Omental fat pad (tissue), 4 donors: ENCODE results near the gene DPP6. TPM values are rescaled to one million over a fixed set of nuclear protein-coding genes. Genes with fewer than 3 reads are reported as not detected.

Source experiments
- ATAC-seq: fragments of 150-250 bp; one replicate; pipeline ENCODE4 v1.9.1; 2016; ENCODE audit warnings: mild to moderate bottlenecking, moderate library complexity; ENCODE audit not compliant: low FRiP score
- DNase-seq: peaks from one replicate; pipeline ENCODE4 v3.0.0-alpha.2; 2019; ENCODE audit warnings: low spot score
- total RNA-seq, 4 donors: library from RNA; depleted of rRNA; stranded (reverse); fragments of >200 nt; gene quantifications; one replicate each; pipeline ENCODE4 v1.1.0, GENCODE V29; 2016
- TF ChIP-seq, protein P1 (sequence below), 3 donors: fragments of 450-650 bp; IDR thresholded peaks; one replicate each; pipeline ENCODE4 v1.5.1; 2016 to 2017; ENCODE audit warnings: antibody characterized with exemption in 3 of 3, mild to moderate bottlenecking in 3 of 3, moderate library complexity in 2 of 3

The DPP6 gene
- total RNA-seq, 4 donors from 2014 or later, result 0.13 to 1.8 (median 1.3) TPM

DNA sequence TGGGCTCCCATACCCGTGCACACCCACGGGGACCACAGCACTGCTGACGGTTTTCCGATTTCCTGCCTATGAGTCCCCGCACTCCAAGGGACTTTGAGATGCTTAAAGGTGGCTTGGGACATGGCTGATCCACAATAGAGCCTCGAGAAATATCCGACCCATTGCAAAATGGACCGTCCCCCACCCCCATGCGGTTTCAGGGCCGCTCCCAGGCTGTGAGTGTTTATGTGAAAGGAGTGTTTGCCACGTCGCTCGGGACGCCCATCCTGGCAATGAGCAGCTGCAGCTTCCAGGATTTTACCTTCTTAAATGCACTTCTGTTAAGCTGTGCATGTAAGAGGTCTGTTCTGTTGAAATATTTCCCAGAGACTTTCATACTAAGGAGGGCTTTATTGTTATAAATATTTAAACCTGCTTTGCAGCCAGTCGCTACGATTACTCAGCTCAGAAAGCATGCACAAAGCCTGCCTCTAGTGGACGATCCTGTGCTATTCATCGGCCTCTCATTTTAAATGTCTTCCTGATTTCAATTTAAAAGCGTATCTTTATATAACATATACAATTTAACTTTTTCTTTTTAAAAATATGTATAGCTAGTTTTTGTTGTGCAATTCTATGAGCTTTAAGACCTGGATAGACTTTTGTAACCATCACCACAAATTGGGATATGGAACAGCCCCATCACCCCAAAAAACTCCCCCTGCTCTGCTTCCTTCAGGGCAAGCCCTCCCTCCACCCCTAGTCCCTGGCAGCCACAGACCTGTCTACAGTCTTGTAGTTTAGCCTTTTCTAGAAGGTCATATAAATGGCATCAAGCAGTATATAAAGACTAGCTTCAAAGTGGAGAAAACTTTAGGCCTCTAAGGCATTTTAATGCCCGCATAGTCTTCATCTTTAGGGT lies 532.4 kb downstream of the DPP6 start:
- TF ChIP-seq, protein P1, sequence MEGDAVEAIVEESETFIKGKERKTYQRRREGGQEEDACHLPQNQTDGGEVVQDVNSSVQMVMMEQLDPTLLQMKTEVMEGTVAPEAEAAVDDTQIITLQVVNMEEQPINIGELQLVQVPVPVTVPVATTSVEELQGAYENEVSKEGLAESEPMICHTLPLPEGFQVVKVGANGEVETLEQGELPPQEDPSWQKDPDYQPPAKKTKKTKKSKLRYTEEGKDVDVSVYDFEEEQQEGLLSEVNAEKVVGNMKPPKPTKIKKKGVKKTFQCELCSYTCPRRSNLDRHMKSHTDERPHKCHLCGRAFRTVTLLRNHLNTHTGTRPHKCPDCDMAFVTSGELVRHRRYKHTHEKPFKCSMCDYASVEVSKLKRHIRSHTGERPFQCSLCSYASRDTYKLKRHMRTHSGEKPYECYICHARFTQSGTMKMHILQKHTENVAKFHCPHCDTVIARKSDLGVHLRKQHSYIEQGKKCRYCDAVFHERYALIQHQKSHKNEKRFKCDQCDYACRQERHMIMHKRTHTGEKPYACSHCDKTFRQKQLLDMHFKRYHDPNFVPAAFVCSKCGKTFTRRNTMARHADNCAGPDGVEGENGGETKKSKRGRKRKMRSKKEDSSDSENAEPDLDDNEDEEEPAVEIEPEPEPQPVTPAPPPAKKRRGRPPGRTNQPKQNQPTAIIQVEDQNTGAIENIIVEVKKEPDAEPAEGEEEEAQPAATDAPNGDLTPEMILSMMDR (IDR thresholded peaks at IDR 0.05), result no peak
- ATAC-seq (no peak), DNase-seq (no peak)

DNA sequence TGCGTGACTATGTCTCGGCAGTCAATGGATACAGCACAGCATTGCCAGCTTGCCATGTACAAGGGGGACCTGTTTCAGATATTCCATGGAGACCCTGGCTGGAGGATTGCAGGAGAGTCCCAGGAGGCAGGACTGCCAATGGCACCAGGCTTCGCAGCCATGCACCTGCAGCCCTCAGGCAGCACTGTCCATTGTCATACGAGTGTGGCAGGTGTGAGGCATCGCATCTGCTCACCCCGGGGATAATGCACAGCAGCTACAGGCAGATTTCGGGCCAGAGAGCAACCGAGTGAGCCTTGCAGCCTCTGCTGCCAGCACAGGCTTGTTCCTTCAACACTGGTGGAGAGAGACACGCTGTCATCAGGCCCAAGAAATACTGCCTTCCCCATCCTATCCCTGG lies 535.6 kb downstream of the DPP6 start:
- no peak for DNase-seq
- TF ChIP-seq, protein P1 (IDR thresholded peaks at IDR 0.05), result no peak
- no peak for ATAC-seq

GRCh38 chr7:154591544-154591943 lies 539.3 kb downstream of the DPP6 start:
- TF ChIP-seq, protein P1 (IDR thresholded peaks at IDR 0.05), result no peak
- ATAC-seq (no peak), DNase-seq (no peak)

DNA sequence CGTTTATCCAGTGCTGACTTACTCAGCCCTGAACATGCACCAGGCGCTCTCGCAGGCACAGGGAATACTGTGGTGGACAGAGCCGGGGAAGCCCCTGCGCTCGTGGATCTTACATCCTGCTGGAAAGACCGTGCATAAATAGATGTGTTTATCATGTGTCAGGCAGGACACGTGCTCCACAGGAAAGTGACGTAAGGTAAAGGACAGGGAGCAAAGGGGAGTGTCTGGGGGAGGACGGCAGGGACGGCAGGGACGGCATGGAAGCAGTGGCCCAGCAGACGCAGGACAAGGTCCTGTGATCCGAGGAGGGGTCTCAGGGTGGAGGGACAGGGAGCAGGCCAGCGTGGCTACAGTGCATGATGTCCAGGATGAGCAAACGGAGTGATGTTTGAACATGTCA lies 540.2 kb downstream of the DPP6 start:
- TF ChIP-seq, protein P1 (IDR thresholded peaks at IDR 0.05), result no peak
- ATAC-seq (no peak), DNase-seq (no peak)

GRCh38 chr7:154598396-154598795 lies 546.2 kb downstream of the DPP6 start:
- DNase-seq, result no peak
- TF ChIP-seq, protein P1 (IDR thresholded peaks at IDR 0.05), result no peak
- no peak for ATAC-seq

- TF ChIP-seq, protein P1 (IDR thresholded peaks at IDR 0.05), result no peak
- DNase-seq (no peak), ATAC-seq (no peak)
Measured at GRCh38 chr7:154598864-154599263, 546.7 kb downstream of the DPP6 start.

DNA sequence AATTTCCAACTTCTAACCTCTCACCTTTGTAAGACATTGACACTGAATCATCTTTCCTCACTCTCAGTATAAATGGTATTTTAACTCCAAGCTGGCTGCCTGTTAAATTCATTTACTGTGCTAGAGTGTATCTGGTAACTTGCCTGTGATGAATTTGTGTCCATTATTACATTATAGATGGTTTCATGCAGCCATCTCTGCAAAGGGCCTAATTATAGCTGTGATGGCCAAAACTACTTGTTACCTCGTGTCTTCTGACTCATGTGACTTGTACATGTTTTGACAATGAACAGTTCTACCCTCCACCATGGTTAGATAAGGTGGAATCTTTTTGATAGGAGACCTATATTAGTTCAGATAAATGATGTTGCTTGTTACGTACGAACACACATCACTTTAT lies 558.7 kb downstream of the DPP6 start:
- no peak for ATAC-seq
- DNase-seq, result no peak
- TF ChIP-seq, protein P1 (IDR thresholded peaks at IDR 0.05), result no peak
